Endothelial cell of umbilical vein (primary cell): Measurements from ENCODE around the gene KLHL35.

ENCODE experiments used
- EZH2 ChIP-seq: IDR thresholded peaks from 2 replicates; pipeline ENCODE4 v1.6.1; 2012; ENCODE audit warnings: borderline replicate concordance, low read depth, mild to moderate bottlenecking, moderate library complexity, low read length, inconsistent platforms; ENCODE audit not compliant: severe bottlenecking
- POLR2A ChIP-seq: IDR thresholded peaks from 2 replicates; pipeline ENCODE4 v1.6.1; 2012; ENCODE audit warnings: low read depth, mild to moderate bottlenecking, control low read depth, low read length
- TF ChIP-seq, protein P1 (sequence below), 2 donors: IDR thresholded peaks; 1 replicate in 1 of 2; 2 replicates in 1 of 2; pipeline ENCODE4 v1.5.1; 2011; ENCODE audit warnings: low read length in 2 of 2, mild to moderate bottlenecking in 2 of 2, moderate library complexity in 2 of 2, control low read depth in 1 of 2, inconsistent platforms in 1 of 2, low read depth in 1 of 2; ENCODE audit not compliant: insufficient read depth in 1 of 2; ENCODE audit errors: extremely low read depth in 1 of 2
- TF ChIP-seq, protein P2 (sequence below): IDR thresholded peaks from 2 replicates; pipeline ENCODE4 v1.6.1; 2011; ENCODE audit not compliant: insufficient read depth, insufficient read length

DNA sequence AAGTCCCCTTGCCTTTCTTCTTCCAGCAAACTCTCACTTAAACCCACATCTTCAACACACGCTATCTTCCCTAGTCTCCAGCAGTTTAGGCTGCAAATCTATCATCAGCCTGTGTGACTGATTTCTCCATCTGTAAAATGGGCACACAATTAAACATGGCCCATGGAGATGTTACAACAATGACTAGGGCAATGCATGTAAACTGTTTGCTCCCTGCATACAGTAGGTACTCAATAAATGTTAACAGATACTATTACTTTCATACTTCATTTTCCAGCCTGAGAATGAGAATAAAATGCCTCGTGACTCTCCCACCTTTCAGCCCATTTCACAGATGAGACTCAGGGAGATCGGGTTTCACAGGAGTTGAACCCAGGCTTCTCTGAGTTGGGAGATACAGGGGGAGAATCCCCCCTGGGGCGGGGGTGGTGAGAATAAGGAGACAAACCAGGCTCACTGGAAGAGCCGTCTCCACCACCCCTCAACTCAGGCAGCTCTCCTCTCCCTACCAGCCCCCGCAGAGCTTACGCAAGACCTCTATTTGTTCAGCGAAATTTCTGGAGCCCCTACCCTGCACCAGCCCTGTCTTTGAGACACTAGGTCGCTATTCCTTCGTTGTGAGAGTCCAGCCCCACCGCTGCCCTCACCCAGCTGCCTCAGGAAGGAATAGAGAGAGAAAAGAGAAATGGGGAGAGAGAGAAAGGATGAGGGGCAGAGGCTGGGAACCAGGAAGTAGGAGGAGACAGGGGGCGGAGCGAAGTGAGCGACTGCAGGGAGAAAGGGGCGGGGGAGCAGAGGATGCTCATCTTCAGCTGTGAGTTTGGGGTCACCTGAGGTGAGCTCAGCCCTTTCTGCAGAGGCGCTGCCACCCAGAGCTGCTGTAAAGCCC is 42.1 kb upstream of the KLHL35 start:
- TF ChIP-seq, protein P1, sequence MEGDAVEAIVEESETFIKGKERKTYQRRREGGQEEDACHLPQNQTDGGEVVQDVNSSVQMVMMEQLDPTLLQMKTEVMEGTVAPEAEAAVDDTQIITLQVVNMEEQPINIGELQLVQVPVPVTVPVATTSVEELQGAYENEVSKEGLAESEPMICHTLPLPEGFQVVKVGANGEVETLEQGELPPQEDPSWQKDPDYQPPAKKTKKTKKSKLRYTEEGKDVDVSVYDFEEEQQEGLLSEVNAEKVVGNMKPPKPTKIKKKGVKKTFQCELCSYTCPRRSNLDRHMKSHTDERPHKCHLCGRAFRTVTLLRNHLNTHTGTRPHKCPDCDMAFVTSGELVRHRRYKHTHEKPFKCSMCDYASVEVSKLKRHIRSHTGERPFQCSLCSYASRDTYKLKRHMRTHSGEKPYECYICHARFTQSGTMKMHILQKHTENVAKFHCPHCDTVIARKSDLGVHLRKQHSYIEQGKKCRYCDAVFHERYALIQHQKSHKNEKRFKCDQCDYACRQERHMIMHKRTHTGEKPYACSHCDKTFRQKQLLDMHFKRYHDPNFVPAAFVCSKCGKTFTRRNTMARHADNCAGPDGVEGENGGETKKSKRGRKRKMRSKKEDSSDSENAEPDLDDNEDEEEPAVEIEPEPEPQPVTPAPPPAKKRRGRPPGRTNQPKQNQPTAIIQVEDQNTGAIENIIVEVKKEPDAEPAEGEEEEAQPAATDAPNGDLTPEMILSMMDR (IDR thresholded peaks at IDR 0.05; ENCODE audit: extremely low read depth in 1 of 2, insufficient read depth in 1 of 2, low read depth in 1 of 2, low read length in 2 of 2): no peak
- TF ChIP-seq POLR2A: no peak
- TF ChIP-seq EZH2: no peak
- TF ChIP-seq, protein P2, sequence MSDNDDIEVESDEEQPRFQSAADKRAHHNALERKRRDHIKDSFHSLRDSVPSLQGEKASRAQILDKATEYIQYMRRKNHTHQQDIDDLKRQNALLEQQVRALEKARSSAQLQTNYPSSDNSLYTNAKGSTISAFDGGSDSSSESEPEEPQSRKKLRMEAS: no peak
